Measurements from ENCODE around the gene EPS8L2.
A peak's percentile ranks its signal among the peaks of the same experiment; 100 is the strongest.

The EPS8L2 gene

DNA sequence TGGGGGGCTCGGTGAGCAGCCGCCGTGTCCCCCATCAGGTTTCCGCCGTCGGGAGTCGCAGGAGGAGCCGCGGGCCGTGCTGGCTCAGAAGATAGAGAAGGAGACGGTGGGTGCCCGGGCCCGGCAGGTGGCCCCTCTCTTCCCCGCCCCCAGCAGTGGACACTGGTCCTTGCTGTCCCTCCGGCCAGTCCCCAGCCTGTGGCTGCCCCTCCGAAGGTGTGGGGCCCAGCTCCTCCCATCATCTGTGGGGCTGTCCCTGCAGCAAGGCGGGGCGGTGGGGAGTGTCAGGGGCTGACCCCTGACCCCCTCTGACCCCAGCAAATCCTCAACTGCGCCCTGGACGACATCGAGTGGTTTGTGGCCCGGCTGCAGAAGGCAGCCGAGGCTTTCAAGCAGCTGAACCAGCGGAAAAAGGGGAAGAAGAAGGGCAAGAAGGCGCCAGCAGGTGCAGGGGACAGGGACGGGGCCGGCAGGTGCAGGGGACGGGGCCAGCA is 15.3 kb downstream of the EPS8L2 start:
- Histone ChIP-seq H3K9me3 (ENCODE audit: control insufficient read depth, insufficient read depth, low read length) (no peaks in the 10 kb centered on the region), H3K36me3 (ENCODE audit: insufficient read depth, low read length) (no peaks in the 10 kb centered on the region), H3K4me1 (ENCODE audit: insufficient read depth, low read length) (no peaks in the 10 kb centered on the region; the same call in 1 of the 2 replicates), H3K9ac (ENCODE audit: low read depth, low read length) (no peak overlapping the region)

- Histone ChIP-seq H3K4me1 (ENCODE audit: insufficient read depth, low read length) (peaks cover 2% of the 10 kb centered on the region; the same call in 1 of the 2 replicates), H3K9me3 (ENCODE audit: control insufficient read depth, insufficient read depth, low read length) (no peaks in the 10 kb centered on the region), H3K9ac (ENCODE audit: low read depth, low read length) (no peak overlapping the region), H3K36me3 (ENCODE audit: insufficient read depth, low read length) (no peaks in the 10 kb centered on the region)
These were observed 15.8 kb downstream of the EPS8L2 start for GRCh38 chr11:721741-722345.

DNA sequence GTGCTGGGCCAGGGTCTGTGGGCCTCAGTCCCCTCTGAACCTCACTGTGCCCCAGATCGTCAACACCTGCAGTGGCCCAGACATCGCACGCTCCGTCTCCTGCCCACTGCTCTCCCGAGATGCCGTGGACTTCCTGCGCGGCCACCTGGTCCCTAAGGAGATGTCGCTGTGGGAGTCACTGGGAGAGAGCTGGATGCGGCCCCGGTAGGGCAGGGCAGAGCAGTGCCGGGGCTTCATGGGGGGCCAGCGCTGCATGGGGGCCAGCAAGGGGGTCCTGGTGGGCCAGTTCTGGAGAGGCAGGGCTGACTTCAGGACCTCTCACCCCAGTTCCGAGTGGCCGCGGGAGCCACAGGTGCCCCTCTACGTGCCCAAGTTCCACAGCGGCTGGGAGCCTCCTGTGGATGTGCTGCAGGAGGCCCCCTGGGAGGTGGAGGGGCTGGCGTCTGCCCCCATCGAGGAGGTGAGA is 16.3 kb downstream of the EPS8L2 start:
- Histone ChIP-seq H3K9ac (ENCODE audit: low read depth, low read length) (no peak overlapping the region), H3K4me1 (ENCODE audit: insufficient read depth, low read length) (peaks cover 6% of the 10 kb centered on the region; the same call in 1 of the 2 replicates), H3K36me3 (ENCODE audit: insufficient read depth, low read length) (no peaks in the 10 kb centered on the region), H3K9me3 (ENCODE audit: control insufficient read depth, insufficient read depth, low read length) (no peaks in the 10 kb centered on the region)

- Histone ChIP-seq H3K9me3 (ENCODE audit: control insufficient read depth, insufficient read depth, low read length) (no peaks in the 10 kb centered on the region), H3K9ac (ENCODE audit: low read depth, low read length) (no peak overlapping the region), H3K4me1 (ENCODE audit: insufficient read depth, low read length) (peaks cover 10% of the 10 kb centered on the region; the same call in 1 of the 2 replicates), H3K36me3 (ENCODE audit: insufficient read depth, low read length) (no peaks in the 10 kb centered on the region)
These were observed 17.3 kb downstream of the EPS8L2 start for GRCh38 chr11:723120-723883.

DNA sequence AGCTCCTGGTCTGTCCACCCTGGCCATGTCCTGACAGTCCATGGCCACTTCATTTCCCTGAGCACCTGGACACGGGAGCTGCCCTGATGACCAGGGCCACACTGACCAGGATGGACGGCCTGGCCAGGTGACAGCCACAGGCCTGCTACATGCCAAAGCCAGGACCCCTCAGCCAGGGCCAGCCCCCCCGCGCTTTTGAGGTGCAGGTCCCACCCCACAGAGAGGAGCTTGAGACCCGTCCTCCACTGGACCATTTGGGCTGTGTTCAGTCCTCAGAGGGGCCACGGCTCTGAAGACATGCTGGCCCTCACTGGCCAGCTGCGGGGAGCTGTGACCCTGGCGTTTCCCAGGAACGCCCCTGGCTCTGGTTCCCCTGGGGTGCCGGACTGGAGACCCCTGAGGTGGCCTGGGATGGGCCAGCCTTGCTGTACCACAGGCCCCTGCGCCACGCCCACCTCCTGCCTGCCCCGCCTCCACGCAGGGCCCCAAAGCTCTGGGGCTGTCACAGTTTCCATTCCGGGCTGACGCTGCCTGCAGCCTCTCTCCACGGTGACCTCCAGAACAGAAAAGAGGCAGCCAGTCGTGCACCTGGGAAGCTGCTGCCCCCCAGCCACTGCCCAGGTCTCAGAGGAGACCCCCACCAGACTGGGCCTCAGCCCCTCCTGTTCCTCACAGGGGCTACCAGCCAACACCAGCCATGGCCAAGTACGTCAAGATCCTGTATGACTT is 18.2 kb downstream of the EPS8L2 start:
- Histone ChIP-seq H3K4me1 (ENCODE audit: insufficient read depth, low read length) (peaks cover 10% of the 10 kb centered on the region; the same call in 1 of the 2 replicates), H3K9me3 (ENCODE audit: control insufficient read depth, insufficient read depth, low read length) (no peaks in the 10 kb centered on the region), H3K9ac (ENCODE audit: low read depth, low read length) (no peak overlapping the region), H3K36me3 (ENCODE audit: insufficient read depth, low read length) (no peaks in the 10 kb centered on the region)

GRCh38 chr11:724778-725386 is 18.9 kb downstream of the EPS8L2 start:
- Histone ChIP-seq H3K4me1 (ENCODE audit: insufficient read depth, low read length) (peaks cover 10% of the 10 kb centered on the region; the same call in 1 of the 2 replicates), H3K9ac (ENCODE audit: low read depth, low read length) (no peak overlapping the region), H3K9me3 (ENCODE audit: control insufficient read depth, insufficient read depth, low read length) (no peaks in the 10 kb centered on the region), H3K36me3 (ENCODE audit: insufficient read depth, low read length) (no peaks in the 10 kb centered on the region)

- H3K36me3 ChIP-seq (ENCODE audit: insufficient read depth, low read length), result no peaks in the 10 kb centered on the region
- H3K9ac ChIP-seq (ENCODE audit: low read depth, low read length), result peak overlapping the region; percentile 33; the same call in 1 of the 2 replicates
- H3K4me1 ChIP-seq (ENCODE audit: insufficient read depth, low read length), result peaks cover 10% of the 10 kb centered on the region; the same call in 1 of the 2 replicates
These were observed 19.7 kb downstream of the EPS8L2 start for GRCh38 chr11:725624-726202.

GRCh38 chr11:726278-727220 is 20.5 kb downstream of the EPS8L2 start:
- no peaks in the 10 kb centered on the region for H3K36me3 ChIP-seq (ENCODE audit: insufficient read depth, low read length)
- H3K4me1 ChIP-seq (ENCODE audit: insufficient read depth, low read length), result peaks cover 10% of the 10 kb centered on the region; the same call in 1 of the 2 replicates
- H3K9ac ChIP-seq (ENCODE audit: low read depth, low read length), result peak overlapping the region; percentile 22
- no peaks in the 10 kb centered on the region for H3K9me3 ChIP-seq (ENCODE audit: control insufficient read depth, insufficient read depth, low read length)

More at GRCh38 chr11:725624-726202, 19.7 kb downstream of the EPS8L2 start:
- no peaks in the 10 kb centered on the region for H3K9me3 ChIP-seq (ENCODE audit: control insufficient read depth, insufficient read depth, low read length)

DNA sequence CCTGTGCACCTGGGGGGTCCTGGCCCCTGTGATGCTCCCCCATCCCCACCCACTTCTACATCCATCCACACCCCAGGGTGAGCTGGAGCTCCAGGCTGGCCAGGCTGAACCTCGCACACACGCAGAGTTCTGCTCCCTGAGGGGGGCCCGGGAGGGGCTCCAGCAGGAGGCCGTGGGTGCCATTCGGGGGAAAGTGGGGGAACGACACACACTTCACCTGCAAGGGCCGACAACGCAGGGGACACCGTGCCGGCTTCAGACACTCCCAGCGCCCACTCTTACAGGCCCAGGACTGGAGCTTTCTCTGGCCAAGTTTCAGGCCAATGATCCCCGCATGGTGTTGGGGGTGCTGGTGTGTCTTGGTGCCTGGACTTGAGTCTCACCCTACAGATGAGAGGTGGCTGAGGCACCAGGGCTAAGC is 21.3 kb downstream of the EPS8L2 start:
- H3K9me3 ChIP-seq (ENCODE audit: control insufficient read depth, insufficient read depth, low read length), result no peaks in the 10 kb centered on the region
- H3K36me3 ChIP-seq (ENCODE audit: insufficient read depth, low read length), result no peaks in the 10 kb centered on the region
- H3K9ac ChIP-seq (ENCODE audit: low read depth, low read length), result no peak overlapping the region
- H3K4me1 ChIP-seq (ENCODE audit: insufficient read depth, low read length), result peaks cover 10% of the 10 kb centered on the region; the same call in 1 of the 2 replicates

DNA sequence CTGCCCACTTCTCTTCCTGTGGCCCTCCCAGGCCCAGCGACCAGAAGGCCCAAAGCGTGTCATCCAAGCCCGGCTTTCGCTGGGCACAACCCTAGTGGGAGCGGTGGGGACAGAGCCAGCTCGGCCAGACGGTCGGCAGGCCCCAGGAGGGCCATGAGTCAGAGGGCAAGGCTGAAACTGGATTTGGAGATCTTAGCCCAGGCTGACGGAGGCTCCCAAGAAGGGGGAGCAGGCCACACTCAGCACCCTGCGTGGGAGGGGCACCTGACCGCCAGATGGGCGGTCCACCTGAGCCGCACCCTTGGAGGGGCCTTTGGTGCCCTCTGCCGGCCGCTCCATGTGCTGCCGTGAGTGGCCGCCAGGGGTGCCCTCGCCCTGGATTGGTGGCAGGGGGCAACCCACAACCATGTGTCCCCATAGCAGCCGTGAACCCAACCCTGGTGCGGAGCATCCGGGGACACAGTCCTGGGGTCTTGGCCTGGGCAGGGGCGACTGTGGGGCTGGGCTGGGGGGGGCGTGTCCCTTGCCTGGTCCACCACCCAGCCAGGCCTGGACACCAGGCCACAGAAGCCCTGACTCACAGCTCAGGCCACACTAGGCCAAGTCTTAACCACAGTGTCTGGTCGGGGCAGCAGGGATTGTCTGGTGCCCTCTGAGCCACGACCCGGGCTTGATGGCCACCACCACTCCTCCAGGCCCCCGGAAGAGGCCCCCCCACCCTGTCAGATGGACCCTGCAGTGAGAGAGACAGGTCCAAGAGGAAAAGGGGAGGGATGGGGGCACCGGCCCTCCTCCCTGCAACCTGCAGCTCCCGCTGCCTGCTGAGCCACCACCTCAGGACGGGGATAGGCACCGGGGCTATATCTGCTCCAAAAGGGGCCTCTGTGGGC is 22.1 kb downstream of the EPS8L2 start:
- Histone ChIP-seq H3K9me3 (ENCODE audit: control insufficient read depth, insufficient read depth, low read length) (no peaks in the 10 kb centered on the region), H3K9ac (ENCODE audit: low read depth, low read length) (no peak overlapping the region; the same call in 1 of the 2 replicates), H3K4me1 (ENCODE audit: insufficient read depth, low read length) (peaks cover 10% of the 10 kb centered on the region; the same call in 1 of the 2 replicates), H3K36me3 (ENCODE audit: insufficient read depth, low read length) (no peaks in the 10 kb centered on the region)

DNA sequence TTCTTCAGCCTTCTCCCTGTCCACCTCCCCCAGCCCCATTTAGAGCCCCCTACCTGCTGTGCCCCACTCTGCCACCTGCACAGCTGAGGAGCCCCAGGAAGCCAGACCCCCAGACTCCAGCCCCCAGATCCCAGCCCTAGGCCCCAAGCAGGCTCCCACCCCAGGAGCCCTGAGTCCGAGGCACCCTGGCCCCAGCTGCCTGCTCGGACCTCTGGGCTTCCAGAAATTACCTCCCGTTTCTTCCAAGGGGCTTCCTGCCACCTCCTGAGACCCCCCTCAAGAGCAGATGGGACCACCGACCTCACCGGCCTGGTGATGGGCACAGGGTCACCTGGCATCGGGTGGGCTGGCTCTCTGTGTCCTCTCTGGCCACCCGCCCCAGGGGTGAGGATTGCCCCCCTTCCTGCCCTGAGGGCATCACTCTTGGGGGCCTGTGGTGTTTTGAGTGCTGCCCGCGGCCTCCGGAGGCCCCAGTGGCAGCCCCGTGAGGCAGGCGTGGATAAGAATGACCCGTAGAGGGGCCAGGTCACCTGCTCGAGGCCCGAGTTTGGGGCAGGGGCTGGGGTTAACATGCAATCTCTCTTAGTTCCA is 23.0 kb downstream of the EPS8L2 start:
- Histone ChIP-seq H3K36me3 (ENCODE audit: insufficient read depth, low read length) (no peaks in the 10 kb centered on the region), H3K9me3 (ENCODE audit: control insufficient read depth, insufficient read depth, low read length) (no peaks in the 10 kb centered on the region), H3K4me1 (ENCODE audit: insufficient read depth, low read length) (peaks cover 10% of the 10 kb centered on the region; the same call in 1 of the 2 replicates), H3K9ac (ENCODE audit: low read depth, low read length) (no peak overlapping the region)
